GM21737 (cell line): Measurements from ENCODE around the gene TMEM204.

Experiments used
- ATAC-seq: cut with Tn5 transposase; IDR thresholded peaks from one replicate; pipeline ENCODE4 v1.9.1; 2021; ENCODE audit warnings: mild to moderate bottlenecking, moderate library complexity; ENCODE audit not compliant: unreplicated experiment

Gene TMEM204

GRCh38 chr16:1498899-1499676 is 34.4 kb upstream of the TMEM204 start:
- ATAC-seq, result no peak

DNA sequence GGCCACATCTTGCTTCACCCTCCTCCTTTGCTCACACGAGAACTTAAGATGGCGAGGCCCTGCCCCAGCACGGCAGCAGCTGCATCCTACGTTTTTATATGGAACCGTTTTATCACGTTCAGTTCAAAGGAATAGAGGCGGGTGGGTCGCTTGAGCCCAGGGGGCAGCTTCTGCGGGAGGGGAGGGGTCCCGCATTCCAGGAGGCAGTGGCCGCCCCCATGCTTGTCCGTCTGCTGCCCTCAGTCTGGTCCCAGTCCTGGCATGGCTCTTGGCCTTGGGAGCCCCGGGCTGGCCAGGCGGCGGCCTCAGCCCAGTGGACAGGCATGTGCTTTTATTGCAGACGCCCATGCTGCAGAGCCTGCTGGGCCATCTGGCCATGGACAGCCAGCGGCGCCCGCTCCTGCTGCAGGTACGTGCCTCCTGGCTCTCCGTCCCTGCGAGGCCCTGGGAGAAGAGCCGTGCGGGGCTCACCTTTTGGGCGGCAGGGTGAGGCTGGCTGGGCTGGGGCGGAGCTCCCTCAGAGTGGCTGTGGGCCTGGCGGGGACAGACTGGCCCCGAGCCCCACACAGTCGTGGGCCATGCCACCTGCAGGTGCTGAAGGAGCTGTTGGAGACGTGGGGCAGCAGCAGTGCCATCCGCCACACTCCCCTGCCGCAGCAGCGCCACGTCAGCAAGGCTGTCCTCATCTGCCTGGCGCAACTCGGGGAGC is 33.6 kb upstream of the TMEM204 start:
- ATAC-seq, result no peak

DNA sequence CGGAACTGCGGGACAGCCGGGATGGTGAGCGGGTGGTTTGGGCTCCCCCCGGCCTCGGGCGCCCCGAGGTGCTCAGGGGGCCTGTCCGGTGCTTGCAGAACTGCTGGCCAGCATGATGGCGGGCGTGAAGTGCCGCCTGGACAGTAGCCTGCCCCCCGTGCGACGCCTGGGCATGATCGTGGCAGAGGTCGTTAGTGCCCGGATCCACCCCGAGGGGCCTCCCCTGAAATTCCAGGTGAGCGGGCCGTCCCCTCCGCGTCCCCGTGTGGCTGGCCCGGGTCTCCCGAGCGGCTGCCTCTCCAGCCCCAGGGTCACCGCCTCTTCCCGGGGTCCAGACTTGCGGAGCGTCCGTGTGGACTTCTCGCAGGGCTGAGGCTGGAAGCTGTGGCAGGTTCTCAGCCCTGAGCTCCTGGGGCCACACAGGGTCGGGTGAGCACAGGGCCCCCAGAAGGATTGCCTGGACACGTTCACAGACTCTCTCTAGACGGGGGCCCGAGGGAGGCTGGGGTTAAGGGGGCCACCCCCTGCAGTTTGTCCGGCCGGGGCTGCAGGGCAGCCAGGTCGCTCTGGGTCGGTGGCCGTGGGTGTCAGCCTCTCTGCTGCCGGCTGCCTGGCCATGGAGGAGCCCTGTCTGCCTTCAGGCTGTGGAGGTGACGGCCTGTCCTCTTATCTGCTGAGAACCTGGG is 32.9 kb upstream of the TMEM204 start:
- ATAC-seq, result no peak

DNA sequence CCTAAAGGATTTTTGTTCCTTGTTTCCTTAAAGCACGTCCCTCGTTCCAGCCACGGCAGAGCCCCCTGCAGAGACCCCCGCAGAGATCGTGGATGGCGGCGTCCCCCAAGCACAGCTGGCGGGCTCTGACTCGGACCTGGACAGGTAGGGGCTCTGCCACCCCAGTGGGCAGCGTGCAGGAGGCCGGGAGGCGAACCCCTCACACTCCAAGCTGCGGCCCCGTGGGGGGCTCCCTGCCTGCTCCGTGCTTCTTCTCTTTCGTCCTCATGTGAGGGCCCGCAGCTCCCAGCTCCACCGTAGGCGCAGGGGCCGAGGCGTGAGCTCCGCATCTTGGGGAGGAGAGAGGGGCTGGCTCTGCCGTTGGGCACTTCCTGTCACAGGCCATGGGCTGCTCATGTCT is 31.8 kb upstream of the TMEM204 start:
- no peak for ATAC-seq

GRCh38 chr16:1502092-1503004 is 31.1 kb upstream of the TMEM204 start:
- ATAC-seq, result no peak

GRCh38 chr16:1503110-1503955 is 30.1 kb upstream of the TMEM204 start:
- ATAC-seq, result no peak

- no peak for ATAC-seq
Measured at GRCh38 chr16:1505073-1505844, 28.2 kb upstream of the TMEM204 start.

- no peak for ATAC-seq
Measured at GRCh38 chr16:1505912-1506311, 27.6 kb upstream of the TMEM204 start.

- ATAC-seq, result no peak
Measured at GRCh38 chr16:1506494-1507213, 26.8 kb upstream of the TMEM204 start.

DNA sequence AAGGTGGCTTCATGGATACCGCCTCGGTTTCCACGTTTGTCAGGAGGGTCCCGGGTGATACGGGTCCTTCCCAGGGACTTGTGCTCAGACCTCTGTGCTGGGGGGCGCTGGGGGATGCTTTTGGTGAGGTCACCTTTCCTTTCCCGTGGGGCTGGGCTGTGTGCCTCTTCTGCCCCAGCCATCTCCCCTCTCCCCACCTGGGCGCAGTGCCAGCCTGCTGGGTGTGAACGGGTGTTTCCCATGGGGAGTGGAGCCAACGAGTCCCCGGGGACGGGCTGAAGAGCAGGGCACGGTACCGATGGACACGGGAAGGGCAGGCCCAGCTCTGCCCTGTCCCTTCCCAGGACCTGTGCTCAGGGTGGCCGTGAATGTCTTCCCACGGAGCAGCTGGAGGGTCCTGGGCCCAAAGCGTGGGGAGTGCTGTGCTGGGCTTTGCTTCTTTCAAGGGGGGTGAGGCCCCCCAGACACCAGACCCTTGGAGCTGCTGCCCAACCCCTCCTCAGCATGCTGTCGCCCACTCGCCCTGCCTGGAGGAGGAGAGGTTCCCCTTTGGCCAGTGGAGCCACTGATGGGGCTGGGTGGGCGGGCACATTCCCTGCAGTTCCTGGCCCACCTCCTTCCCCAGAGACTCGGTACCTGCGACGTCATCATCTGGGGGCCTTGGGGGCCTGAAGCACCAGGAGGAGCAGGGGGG is 24.8 kb upstream of the TMEM204 start:
- ATAC-seq, result no peak

GRCh38 chr16:1509307-1510221 is 23.9 kb upstream of the TMEM204 start:
- no peak for ATAC-seq

GRCh38 chr16:1510272-1510671 is 23.2 kb upstream of the TMEM204 start:
- no peak for ATAC-seq

DNA sequence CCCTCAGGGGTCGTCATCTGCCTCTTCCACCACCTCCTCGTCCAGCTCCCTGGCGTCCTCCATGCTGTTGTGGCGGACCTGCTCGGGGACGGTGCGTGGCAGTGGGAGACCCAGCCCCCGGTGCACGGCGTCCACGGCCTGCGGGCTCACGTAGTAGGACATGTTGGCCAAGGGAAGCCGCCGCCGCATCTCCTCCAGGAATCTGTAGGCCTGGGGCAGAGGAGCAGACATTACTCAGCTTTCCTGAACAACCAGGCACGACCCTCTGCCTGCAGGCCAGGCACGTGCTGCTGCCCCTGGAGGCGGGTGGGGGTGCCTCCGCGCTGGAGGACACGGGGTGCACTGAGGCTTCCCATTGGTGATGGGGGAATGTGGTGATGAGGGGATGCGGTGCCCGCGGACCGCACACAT is 22.5 kb upstream of the TMEM204 start:
- no peak for ATAC-seq

DNA sequence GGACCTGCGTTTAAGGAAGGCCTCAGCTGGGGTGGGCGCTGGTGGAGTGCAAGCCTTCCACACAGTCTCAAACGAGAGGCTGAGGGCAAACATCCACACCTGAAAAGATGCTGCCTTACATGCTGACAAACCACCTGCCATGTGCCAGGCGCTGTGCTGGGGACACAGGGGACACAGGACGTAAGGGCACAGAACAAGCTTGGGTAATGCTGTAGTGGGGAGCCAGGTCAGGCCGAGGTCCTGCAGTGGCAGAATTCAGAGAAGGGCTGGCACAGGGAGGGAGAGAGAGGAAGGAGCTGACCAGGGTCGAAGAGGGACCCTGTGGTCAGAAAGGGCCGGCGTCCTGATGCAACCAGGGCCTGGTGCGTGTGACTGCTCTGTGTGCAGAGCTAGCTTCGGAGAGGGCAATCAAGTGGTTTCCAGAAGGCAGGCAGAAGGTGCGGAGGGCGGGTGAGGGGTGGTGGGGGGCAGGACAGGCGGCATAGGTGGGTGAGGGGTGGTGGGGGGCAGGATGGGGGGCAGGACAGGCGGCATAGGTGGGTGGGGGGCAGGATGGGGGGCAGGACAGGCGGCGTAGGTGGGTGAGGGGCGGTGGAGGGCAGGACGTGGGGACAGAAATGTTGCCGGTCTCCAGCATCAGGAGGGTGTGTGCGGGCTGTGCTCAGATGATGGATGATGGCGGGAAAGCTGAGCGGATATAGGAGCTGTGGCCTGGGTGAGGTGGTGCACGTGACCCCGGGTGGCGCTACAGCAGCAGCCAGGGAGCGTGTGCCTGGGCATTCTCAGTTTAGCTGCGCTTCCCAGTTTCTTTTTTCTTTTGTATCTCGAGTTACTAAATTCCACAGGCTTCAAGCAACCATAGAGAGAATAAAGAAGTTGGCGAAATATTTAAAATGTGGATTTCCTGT is 21.6 kb upstream of the TMEM204 start:
- ATAC-seq, result no peak

GRCh38 chr16:1512774-1513173 is 20.7 kb upstream of the TMEM204 start:
- no peak for ATAC-seq

DNA sequence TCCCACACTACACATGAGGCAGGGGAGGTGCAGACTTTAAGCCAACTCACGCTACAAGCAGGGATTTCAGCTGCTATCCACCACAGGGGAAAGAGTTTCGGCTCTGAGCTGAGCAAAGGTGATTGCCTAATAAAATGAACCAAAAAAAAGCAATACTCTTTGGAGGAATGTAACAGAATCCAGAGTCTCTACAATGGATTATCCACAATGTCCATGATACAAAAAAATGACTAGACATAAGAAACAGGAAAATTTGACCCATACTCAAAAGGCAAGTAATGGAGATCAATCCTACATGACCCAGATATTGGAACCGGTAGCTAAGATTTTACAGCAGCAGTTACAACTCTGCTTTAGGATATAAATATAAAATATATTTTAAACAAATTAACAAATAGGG is 19.0 kb upstream of the TMEM204 start:
- ATAC-seq, result no peak
